Activated CD8-positive, alpha-beta T cell treated with anti-CD3 and anti-CD28 coated beads for 36 hours (primary cell): ENCODE results near the gene USP13. TPM values are rescaled to one million over a fixed set of nuclear protein-coding genes. Genes with fewer than 3 reads are reported as not detected.

Experiments used
- ATAC-seq: fragments of 200-7000 bp; cut with Tn5 transposase; one replicate; pipeline ENCODE4 v1.10.0; 2021; ENCODE audit warnings: mild to moderate bottlenecking, moderate library complexity
- CTCF ChIA-PET: fragments of 350-600 bp; sonication (Branson Sonifier 250); formaldehyde crosslinking; loops from one replicate; lab custom pipeline; 2021; ENCODE audit warnings: antibody characterized with exemption; lab: Charles Lee
- POLR2A ChIA-PET: fragments of 350-600 bp; sonication (Branson Sonifier 250); formaldehyde crosslinking; loops from one replicate; lab custom pipeline; 2021; ENCODE audit warnings: antibody characterized with exemption; lab: Charles Lee
- DNase-seq: peaks from one replicate; pipeline ENCODE4 v3.0.0-alpha.2; 2020
- H3K27ac Mint-ChIP-seq: one replicate; pipeline ENCODE4 v1.8.0; 2021; ENCODE audit warnings: mild to moderate bottlenecking, mixed read lengths
- H3K27me3 Mint-ChIP-seq: one replicate; pipeline ENCODE4 v1.8.0; 2021; ENCODE audit warnings: mixed read lengths
- H3K36me3 Mint-ChIP-seq: one replicate; pipeline ENCODE4 v1.8.0; 2021; ENCODE audit warnings: low read depth, mixed read lengths
- H3K4me1 Mint-ChIP-seq: one replicate; pipeline ENCODE4 v1.8.0; 2021; ENCODE audit warnings: low read depth, mixed read lengths
- H3K4me3 Mint-ChIP-seq: one replicate; pipeline ENCODE4 v1.8.0; 2021; ENCODE audit warnings: mild to moderate bottlenecking, moderate library complexity, mixed read lengths
- H3K9me3 Mint-ChIP-seq: one replicate; pipeline ENCODE4 v1.8.0; 2021; ENCODE audit warnings: mixed read lengths
- intact Hi-C: fragments of 100-400 bp; cut with micrococcal nuclease; formaldehyde crosslinking; loops from one replicate; pipeline ENCODE4 v1.10.0; 2022
- total RNA-seq, 2 experiments: library from RNA; stranded (reverse); gene quantifications; one replicate each; pipeline ENCODE4 v1.2.3, GENCODE V29; 2021
- TF ChIP-seq, protein P1 (sequence below): fragments of 200-600 bp; IDR thresholded peaks from one replicate; pipeline ENCODE4 v1.8.0; 2022; ENCODE audit warnings: antibody characterized with exemption, mild to moderate bottlenecking

Gene USP13
- total RNA-seq, 2 experiments from 2014 or later: 9.6 to 11.7 TPM

DNA sequence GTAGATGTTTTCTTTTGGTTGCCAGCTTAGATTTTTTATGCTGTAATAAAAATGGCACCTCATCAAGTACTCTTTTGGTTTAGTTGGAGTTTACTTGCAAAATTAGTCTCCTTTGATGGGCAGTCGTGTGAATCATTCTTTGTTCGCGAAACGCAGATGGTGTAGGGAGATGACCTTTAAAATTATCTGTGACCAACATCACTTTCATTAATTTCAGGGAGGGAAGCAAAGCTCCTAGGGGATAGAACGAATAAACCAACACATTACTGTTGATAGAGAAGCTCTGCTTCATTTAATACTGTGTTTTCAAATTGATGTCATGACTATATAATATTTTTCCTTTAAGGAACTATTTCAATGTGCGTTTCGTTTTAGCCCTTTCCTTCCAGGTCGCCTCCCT, 67.4 kb downstream of the USP13 start:
- H3K4me3 Mint-ChIP-seq: no peak overlapping the region
- H3K4me1 Mint-ChIP-seq: no peaks in the 10 kb centered on the region
- peaks cover 9% of the 10 kb centered on the region for H3K36me3 Mint-ChIP-seq
- H3K27ac Mint-ChIP-seq: no peak overlapping the region
- TF ChIP-seq, protein P1, sequence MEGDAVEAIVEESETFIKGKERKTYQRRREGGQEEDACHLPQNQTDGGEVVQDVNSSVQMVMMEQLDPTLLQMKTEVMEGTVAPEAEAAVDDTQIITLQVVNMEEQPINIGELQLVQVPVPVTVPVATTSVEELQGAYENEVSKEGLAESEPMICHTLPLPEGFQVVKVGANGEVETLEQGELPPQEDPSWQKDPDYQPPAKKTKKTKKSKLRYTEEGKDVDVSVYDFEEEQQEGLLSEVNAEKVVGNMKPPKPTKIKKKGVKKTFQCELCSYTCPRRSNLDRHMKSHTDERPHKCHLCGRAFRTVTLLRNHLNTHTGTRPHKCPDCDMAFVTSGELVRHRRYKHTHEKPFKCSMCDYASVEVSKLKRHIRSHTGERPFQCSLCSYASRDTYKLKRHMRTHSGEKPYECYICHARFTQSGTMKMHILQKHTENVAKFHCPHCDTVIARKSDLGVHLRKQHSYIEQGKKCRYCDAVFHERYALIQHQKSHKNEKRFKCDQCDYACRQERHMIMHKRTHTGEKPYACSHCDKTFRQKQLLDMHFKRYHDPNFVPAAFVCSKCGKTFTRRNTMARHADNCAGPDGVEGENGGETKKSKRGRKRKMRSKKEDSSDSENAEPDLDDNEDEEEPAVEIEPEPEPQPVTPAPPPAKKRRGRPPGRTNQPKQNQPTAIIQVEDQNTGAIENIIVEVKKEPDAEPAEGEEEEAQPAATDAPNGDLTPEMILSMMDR: no peak
- no peaks in the 10 kb centered on the region for H3K9me3 Mint-ChIP-seq
- intact Hi-C loops: no loop called here
- ATAC-seq: no peak
- ChIA-PET CTCF (no interaction called here), POLR2A (no interaction called here)
- DNase-seq: no peak
- H3K27me3 Mint-ChIP-seq: no peaks in the 10 kb centered on the region

DNA sequence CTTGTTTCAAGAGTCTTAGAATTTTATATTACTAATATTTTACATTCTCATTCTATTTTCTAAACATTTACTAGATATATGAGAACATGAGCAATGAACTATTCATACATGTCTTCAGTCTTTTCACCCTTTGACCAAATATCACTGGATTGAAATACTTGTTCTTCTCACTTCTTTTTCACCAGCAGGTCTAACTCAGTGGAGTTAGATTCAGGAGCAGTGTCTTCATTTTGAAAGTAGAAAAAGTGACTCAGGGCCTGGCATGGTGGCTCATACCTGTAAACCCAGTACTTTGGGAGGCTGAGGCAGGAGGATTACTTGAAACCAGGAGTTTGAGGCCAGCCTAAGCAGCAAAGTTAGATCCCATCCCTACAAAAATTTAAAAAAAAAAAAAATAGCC, 70.8 kb downstream of the USP13 start:
- TF ChIP-seq, protein P1: no peak
- ATAC-seq: no peak
- ChIA-PET CTCF (no interaction called here), POLR2A (no interaction called here)
- Mint-ChIP-seq H3K4me3 (no peak overlapping the region), H3K36me3 (peaks cover 13% of the 10 kb centered on the region), H3K27ac (no peak overlapping the region), H3K27me3 (no peaks in the 10 kb centered on the region), H3K4me1 (no peaks in the 10 kb centered on the region), H3K9me3 (no peaks in the 10 kb centered on the region)
- DNase-seq: no peak
- intact Hi-C loops: no loop called here

DNA sequence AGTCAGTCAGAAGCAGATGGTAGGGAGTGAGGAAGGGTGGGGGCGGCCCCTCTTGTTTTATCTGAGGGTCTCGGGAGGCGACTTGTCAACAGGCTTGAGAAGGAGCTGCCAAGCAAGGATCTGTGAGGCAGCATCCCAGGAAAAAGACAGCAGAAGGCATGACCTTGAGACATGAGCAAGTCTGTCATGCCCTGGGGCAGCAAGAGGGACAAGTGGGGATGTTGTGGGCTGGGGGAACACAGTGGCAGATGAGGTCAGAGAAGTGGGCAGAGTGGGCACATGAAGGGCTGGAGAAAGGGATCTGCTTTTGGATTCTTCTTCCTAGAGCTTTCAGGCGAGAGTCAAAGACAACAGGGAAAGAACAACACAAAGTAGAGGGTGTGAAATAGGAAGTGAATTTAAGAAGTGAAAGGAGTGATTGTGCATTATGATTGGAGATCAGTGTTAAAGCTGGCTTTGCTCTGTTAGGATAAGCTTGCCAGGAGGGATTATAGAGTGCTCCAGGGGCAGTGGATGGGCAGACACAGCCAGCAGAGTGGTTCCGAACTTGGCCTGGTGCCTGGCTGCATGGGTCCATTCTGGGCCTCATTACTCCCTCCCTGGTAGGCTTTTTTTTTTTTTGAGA, 73.3 kb downstream of the USP13 start:
- DNase-seq (no peak), ATAC-seq (no peak)
- Mint-ChIP-seq H3K27me3 (no peaks in the 10 kb centered on the region), H3K4me1 (no peaks in the 10 kb centered on the region), H3K27ac (no peak overlapping the region), H3K9me3 (no peaks in the 10 kb centered on the region), H3K4me3 (no peak overlapping the region), H3K36me3 (peaks cover 21% of the 10 kb centered on the region)
- ChIA-PET POLR2A (no interaction called here), CTCF (no interaction called here)
- TF ChIP-seq, protein P1: no peak
- intact Hi-C loops: no loop called here

DNA sequence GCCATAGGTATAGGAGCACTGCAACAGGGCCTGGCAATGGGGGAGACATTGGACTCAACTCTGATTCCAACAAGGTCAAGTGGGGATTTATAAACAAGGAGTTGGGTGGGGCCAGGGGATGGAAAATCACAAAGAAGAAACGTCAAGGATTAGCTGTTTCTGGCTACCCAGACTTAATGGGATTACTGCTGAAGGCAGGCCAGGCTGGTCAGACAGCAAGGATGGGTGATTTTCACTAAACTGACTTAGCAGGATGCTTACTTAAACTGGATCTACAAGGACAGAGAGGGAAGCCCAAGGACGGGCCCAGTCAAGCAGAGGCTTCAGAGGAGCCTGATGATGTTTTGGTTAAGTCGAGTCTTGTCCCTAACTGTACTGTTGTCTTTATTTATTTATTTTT, 76.2 kb downstream of the USP13 start:
- CTCF ChIA-PET: no interaction called here
- no peaks in the 10 kb centered on the region for H3K9me3 Mint-ChIP-seq
- peaks cover 13% of the 10 kb centered on the region for H3K36me3 Mint-ChIP-seq
- H3K27me3 Mint-ChIP-seq: no peaks in the 10 kb centered on the region
- intact Hi-C loops: no loop called here
- H3K27ac Mint-ChIP-seq: no peak overlapping the region
- DNase-seq: no peak
- H3K4me1 Mint-ChIP-seq: peaks cover 5% of the 10 kb centered on the region
- POLR2A ChIA-PET: no interaction called here
- TF ChIP-seq, protein P1: no peak
- no peak for ATAC-seq
- H3K4me3 Mint-ChIP-seq: no peak overlapping the region

DNA sequence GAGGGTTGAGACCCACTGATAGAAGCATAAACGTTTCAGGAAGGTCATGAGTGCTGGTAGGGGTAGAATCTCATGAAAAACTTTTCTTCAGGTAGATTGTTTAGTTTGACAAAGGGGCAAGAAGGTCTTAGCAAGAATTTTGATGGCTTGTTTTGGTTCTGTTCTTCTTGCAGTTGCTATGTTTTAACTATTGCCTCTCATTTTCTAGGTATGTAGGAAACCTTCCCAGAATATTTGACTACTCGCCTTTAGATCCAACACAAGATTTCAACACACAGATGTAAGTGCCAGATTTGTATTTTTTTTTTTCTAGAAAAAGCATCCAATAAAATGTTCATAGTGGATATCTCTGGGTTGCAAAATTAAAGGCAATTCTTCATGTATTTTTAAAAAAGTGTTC, 77.1 kb downstream of the USP13 start:
- CTCF ChIA-PET: no interaction called here
- no peak for ATAC-seq
- Mint-ChIP-seq H3K36me3 (peaks cover 13% of the 10 kb centered on the region), H3K27me3 (no peaks in the 10 kb centered on the region), H3K4me3 (no peak overlapping the region), H3K4me1 (peaks cover 13% of the 10 kb centered on the region), H3K9me3 (no peaks in the 10 kb centered on the region), H3K27ac (no peak overlapping the region)
- no peak for DNase-seq
- intact Hi-C loops: no loop called here
- POLR2A ChIA-PET: no interaction called here
- TF ChIP-seq, protein P1: no peak
